Colon (tissue), 2 donors: Measurements from ENCODE around the gene VWDE.

Experiments
- FAIRE-seq: peaks from 2 replicates; lab custom pipeline; 2012; peaks lifted over from hg19 to GRCh38; lab: Jason Lieb, UNC
- donor health status: control.
- donor health status: control.

Gene VWDE

DNA sequence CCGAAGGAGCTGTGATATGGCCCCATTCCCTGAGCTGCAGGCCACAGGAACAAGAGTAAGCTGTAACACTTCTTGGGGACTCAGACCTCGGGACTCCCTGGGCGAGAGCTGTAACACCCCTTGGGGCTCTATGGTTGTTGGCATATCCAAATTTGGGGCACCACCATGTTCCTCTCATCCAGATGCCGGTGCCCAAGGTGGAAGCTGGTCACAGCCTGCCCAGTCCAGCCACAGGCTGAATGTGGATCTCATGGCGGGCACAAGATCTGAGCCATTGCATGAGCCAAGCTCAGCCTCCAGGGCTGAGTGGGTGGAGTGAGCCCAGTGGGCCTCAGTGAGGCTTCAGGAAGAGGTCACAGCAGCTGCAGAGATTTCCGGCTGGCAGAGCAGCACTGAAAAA lies 113.7 kb downstream of the VWDE start:
- no peak for FAIRE-seq

DNA sequence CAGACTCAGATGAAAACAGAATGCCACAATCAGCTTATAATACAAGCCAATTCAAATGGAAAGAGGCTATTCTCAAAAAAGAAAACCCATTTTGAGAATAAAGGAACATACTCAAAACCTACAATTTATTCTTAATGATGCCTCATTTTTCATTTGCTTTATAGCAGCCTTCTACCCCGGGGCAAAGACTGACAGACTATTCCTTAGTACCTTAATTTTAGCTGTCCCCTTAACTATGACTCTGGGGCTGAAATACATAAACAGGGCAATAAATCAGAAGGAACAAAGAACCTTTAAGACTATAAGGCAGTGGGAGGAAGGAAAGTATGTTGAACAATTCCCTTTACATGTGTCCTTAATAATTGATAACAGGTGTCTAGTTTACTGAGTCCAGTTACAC lies 115.8 kb downstream of the VWDE start:
- no peak for FAIRE-seq

- FAIRE-seq = no peak
These were observed 122.6 kb downstream of the VWDE start for GRCh38 chr7:12281038-12281437.
